ENCODE results near the gene ZNF496. TPM values are rescaled to one million over a fixed set of nuclear protein-coding genes. Genes with fewer than 3 reads are reported as not detected.

ZNF496 gene
- total and polyA plus RNA-seq, 2 of the 13 experiments (the other 11 are each of a cell fraction or from before 2014, with no cell fraction given) = 14.8 to 18.6 TPM

GRCh38 chr1:247332215-247332622 lies 552 bp upstream of the ZNF496 start (continued):
- no peak for TF ChIP-seq PRMT3 (CRISPR knock-in tag; IDR thresholded peaks at IDR 0.05; ENCODE audit: borderline replicate concordance, low read depth)
- TF ChIP-seq TARDBP (CRISPR knock-in tag; IDR thresholded peaks at IDR 0.05) = no peak
- 0 out of 2 replicates have a peak, but pooled peaks have one; percentile 68 for TF ChIP-seq ZNF552 (CRISPR knock-in tag; IDR thresholded peaks at IDR 0.05; ENCODE audit: borderline replicate concordance)
- no peak for TF ChIP-seq SMC3 (IDR thresholded peaks at IDR 0.05; ENCODE audit: low read length)
- TF ChIP-seq RFXAP (CRISPR knock-in tag; IDR thresholded peaks at IDR 0.05; ENCODE audit: borderline replicate concordance) = no peak
- TF ChIP-seq ZBTB21 (CRISPR knock-in tag; IDR thresholded peaks at IDR 0.05) = no peak
- no peak for TF ChIP-seq ZNF264 (CRISPR knock-in tag; IDR thresholded peaks at IDR 0.05)
- TF ChIP-seq BHLHE40 (IDR thresholded peaks at IDR 0.05; ENCODE audit: low read length) = no peak
- no peak for TF ChIP-seq NFRKB (IDR thresholded peaks at IDR 0.05)
- peak; percentile 83; the same call in 1 of the 2 replicates for TF ChIP-seq HES4 (CRISPR knock-in tag; IDR thresholded peaks at IDR 0.05; ENCODE audit: borderline replicate concordance)
- no peak for TF ChIP-seq ZFP82 (CRISPR knock-in tag; IDR thresholded peaks at IDR 0.05; ENCODE audit: borderline replicate concordance)
- no peak for TF ChIP-seq ZNF580 (CRISPR knock-in tag; IDR thresholded peaks at IDR 0.05; ENCODE audit: borderline replicate concordance, low read depth)
- TF ChIP-seq SP140L (CRISPR knock-in tag; IDR thresholded peaks at IDR 0.05; ENCODE audit: borderline replicate concordance) = no peak
- TF ChIP-seq MIER3 (CRISPR knock-in tag; IDR thresholded peaks at IDR 0.05; ENCODE audit: borderline replicate concordance) = no peak
- 0 out of 2 replicates have a peak, but pooled peaks have one; percentile 26 for TF ChIP-seq GMEB1 (CRISPR knock-in tag; IDR thresholded peaks at IDR 0.05; ENCODE audit: borderline replicate concordance)
- no peak for TF ChIP-seq ZNF20 (CRISPR knock-in tag; IDR thresholded peaks at IDR 0.05)
- no peak for TF ChIP-seq ZNF784 (CRISPR knock-in tag; IDR thresholded peaks at IDR 0.05; ENCODE audit: borderline replicate concordance)
- TF ChIP-seq NPAS2 (CRISPR knock-in tag; IDR thresholded peaks at IDR 0.05; ENCODE audit: borderline replicate concordance) = no peak
- TF ChIP-seq NKX3-1 (CRISPR knock-in tag; IDR thresholded peaks at IDR 0.05) = no peak
- no peak for TF ChIP-seq U2AF2 (IDR thresholded peaks at IDR 0.05; ENCODE audit: low read depth, low read length)
- TF ChIP-seq ZBTB46 (CRISPR knock-in tag; IDR thresholded peaks at IDR 0.05; ENCODE audit: borderline replicate concordance) = no peak
- peak; percentile 51; the same call in 1 of the 2 replicates for TF ChIP-seq ZNF558 (CRISPR knock-in tag; IDR thresholded peaks at IDR 0.05; ENCODE audit: borderline replicate concordance)
- no peak for TF ChIP-seq ZNF619 (CRISPR knock-in tag; IDR thresholded peaks at IDR 0.05)
- no peak for TF ChIP-seq ZNF441 (CRISPR knock-in tag; IDR thresholded peaks at IDR 0.05; ENCODE audit: borderline replicate concordance)
- TF ChIP-seq NR2C2 (CRISPR knock-in tag; IDR thresholded peaks at IDR 0.05; ENCODE audit: borderline replicate concordance) = peak; percentile 59; the same call in 1 of the 2 replicates
- TF ChIP-seq ZFP37 (CRISPR knock-in tag; IDR thresholded peaks at IDR 0.05; ENCODE audit: borderline replicate concordance) = no peak
- TF ChIP-seq GLMP (CRISPR knock-in tag; IDR thresholded peaks at IDR 0.05; ENCODE audit: borderline replicate concordance) = no peak
